ENCODE measurements around the gene IGDCC3.

- TF ChIP-seq, protein P1, sequence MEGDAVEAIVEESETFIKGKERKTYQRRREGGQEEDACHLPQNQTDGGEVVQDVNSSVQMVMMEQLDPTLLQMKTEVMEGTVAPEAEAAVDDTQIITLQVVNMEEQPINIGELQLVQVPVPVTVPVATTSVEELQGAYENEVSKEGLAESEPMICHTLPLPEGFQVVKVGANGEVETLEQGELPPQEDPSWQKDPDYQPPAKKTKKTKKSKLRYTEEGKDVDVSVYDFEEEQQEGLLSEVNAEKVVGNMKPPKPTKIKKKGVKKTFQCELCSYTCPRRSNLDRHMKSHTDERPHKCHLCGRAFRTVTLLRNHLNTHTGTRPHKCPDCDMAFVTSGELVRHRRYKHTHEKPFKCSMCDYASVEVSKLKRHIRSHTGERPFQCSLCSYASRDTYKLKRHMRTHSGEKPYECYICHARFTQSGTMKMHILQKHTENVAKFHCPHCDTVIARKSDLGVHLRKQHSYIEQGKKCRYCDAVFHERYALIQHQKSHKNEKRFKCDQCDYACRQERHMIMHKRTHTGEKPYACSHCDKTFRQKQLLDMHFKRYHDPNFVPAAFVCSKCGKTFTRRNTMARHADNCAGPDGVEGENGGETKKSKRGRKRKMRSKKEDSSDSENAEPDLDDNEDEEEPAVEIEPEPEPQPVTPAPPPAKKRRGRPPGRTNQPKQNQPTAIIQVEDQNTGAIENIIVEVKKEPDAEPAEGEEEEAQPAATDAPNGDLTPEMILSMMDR (IDR thresholded peaks at IDR 0.05; ENCODE audit: extremely low read depth in 1 of 2, insufficient read depth in 1 of 2, low read depth in 1 of 2, low read length in 2 of 2) = no peak
- TF ChIP-seq POLR2A (IDR thresholded peaks at IDR 0.05; ENCODE audit: low read depth, low read length) (no peak), EZH2 (IDR thresholded peaks at IDR 0.05; ENCODE audit: borderline replicate concordance, low read depth, low read length, severe bottlenecking) (no peak), POLR2AphosphoS5 (IDR thresholded peaks at IDR 0.05; ENCODE audit: insufficient read depth, low read depth, low read length) (no peak)
These were observed 46.0 kb downstream of the IGDCC3 start for GRCh38 chr15:65331811-65332210.
